CD4-positive, alpha-beta T cell treated with Interferon alpha-2 for 1 hour (primary cell): ENCODE measurements around the gene C16orf54.
"Not testable (repeated sequence)": the region's sequence is repeated elsewhere in the genome, so short reads cannot be mapped to it uniquely, and the experiment has no call there.

Experiments
- DNase-seq, 2 donors: peaks; one replicate each; pipeline ENCODE4 v3.0.0-alpha.2; 2020 to 2022

Gene C16orf54

GRCh38 chr16:29767062-29767461 lies 21.3 kb upstream of the C16orf54 start:
- DNase-seq: no peak

GRCh38 chr16:29766571-29766970 lies 20.8 kb upstream of the C16orf54 start:
- DNase-seq: no peak

GRCh38 chr16:29765167-29766032 lies 19.6 kb upstream of the C16orf54 start:
- DNase-seq: no peak

GRCh38 chr16:29763326-29763725 lies 17.5 kb upstream of the C16orf54 start:
- no peak for DNase-seq

- DNase-seq: no peak
These were observed 16.1 kb upstream of the C16orf54 start for GRCh38 chr16:29761882-29762281.

GRCh38 chr16:29761280-29761651 lies 15.5 kb upstream of the C16orf54 start:
- DNase-seq: not testable (repeated sequence)

GRCh38 chr16:29760567-29761279 lies 14.9 kb upstream of the C16orf54 start:
- no peak for DNase-seq

GRCh38 chr16:29757950-29758466 lies 12.2 kb upstream of the C16orf54 start:
- DNase-seq: no peak

GRCh38 chr16:29757086-29757485 lies 11.3 kb upstream of the C16orf54 start:
- DNase-seq: not testable (repeated sequence)

- DNase-seq: no peak
These were observed 10.9 kb upstream of the C16orf54 start for GRCh38 chr16:29756654-29757053.

GRCh38 chr16:29753516-29753915 lies 7.7 kb upstream of the C16orf54 start:
- DNase-seq: no peak

GRCh38 chr16:29748760-29749149 lies 3.0 kb upstream of the C16orf54 start:
- DNase-seq: not testable (repeated sequence)

- no peak for DNase-seq
These were observed 2.4 kb upstream of the C16orf54 start for GRCh38 chr16:29747947-29748759.

GRCh38 chr16:29746518-29746917 lies 728 bp upstream of the C16orf54 start:
- peak in 1 of 2 donors; percentile 33 for DNase-seq

- peak; percentile 58 to 65 for DNase-seq
These were observed 503 bp downstream of the C16orf54 start for GRCh38 chr16:29745121-29745852.

- peak in 1 of 2 donors; percentile 25 for DNase-seq
These were observed 1.2 kb downstream of the C16orf54 start for GRCh38 chr16:29744541-29745101.

GRCh38 chr16:29743827-29744531 lies 1.8 kb downstream of the C16orf54 start:
- peak in 1 of 2 donors; percentile 71 for DNase-seq

GRCh38 chr16:29743475-29743826 lies 2.3 kb downstream of the C16orf54 start:
- no peak for DNase-seq

GRCh38 chr16:29742683-29743275 lies 3.0 kb downstream of the C16orf54 start:
- no peak for DNase-seq

- not testable (repeated sequence) for DNase-seq
These were observed 5.2 kb downstream of the C16orf54 start for GRCh38 chr16:29740630-29741015.
